ENCODE results near the gene LPO.

The LPO gene

DNA sequence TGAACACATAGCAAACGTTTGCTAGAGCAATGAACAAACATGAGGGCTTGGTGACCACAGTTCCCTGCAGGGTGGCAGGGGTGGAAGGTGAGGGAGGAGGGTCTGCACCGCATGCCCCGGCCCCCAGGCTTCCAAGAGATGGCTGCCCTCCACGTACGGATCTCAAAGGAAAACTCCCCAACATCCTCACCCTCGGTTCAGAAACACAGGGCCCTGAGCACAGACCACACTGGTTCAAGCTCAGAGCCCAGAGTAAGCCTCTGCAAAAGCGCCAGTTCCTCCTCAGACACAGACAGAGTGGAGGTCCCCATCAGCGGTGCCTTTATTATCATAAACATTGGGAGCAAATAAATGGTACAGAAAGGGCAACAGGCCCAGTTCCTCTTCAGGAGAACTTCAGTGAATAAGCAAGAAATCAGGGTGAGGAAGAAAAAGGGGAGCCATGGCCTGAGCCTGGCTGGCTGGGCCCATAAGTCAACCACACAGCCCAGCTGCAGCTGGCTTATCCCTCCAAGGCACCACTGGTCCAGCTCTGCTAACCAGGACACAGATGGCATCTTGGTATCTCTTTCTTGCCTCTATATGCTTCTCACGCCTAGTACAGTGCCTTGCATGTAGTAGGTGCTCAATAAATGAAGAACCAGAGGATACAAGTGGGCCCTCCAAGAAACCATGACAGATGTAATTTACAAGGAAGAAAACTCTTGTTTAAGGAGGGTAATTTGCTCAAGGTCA, 31.3 kb downstream of the LPO start:
- Histone ChIP-seq H3K9ac (ENCODE audit: low read length) (no peak overlapping the region), H3K4ac (ENCODE audit: low read depth, low read length) (no peak overlapping the region), H3K18ac (ENCODE audit: low read length) (no peak overlapping the region), H2AK5ac (ENCODE audit: low read length) (no peak overlapping the region), H3K4me1 (ENCODE audit: control insufficient read depth, low read depth, low read length) (no peaks in the 10 kb centered on the region), H3K27me3 (ENCODE audit: insufficient read depth, low read length, poor library complexity) (no peaks in the 10 kb centered on the region), H2BK15ac (replicated peaks; ENCODE audit: low read depth) (no peak overlapping the region), H3K4me2 (ENCODE audit: low read length) (no peak overlapping the region), H4K5ac (ENCODE audit: low read length) (no peak overlapping the region), H3K4me3 (ENCODE audit: low read length) (no peak overlapping the region), H3K27ac (ENCODE audit: low read depth, low read length) (no peak overlapping the region), H4K8ac (ENCODE audit: low read depth, low read length) (no peak overlapping the region), H3K56ac (ENCODE audit: low read length) (no peak overlapping the region), H2BK5ac (ENCODE audit: low read length) (no peak overlapping the region), H3K79me2 (ENCODE audit: control insufficient read depth, insufficient read depth, low read length) (no peaks in the 10 kb centered on the region), H3K36me3 (ENCODE audit: control insufficient read depth, insufficient read depth, low read length) (no peaks in the 10 kb centered on the region), H3K23ac (ENCODE audit: low read length) (no peak overlapping the region), H3K79me1 (ENCODE audit: low read length) (no peaks in the 10 kb centered on the region), H2BK120ac (ENCODE audit: low read depth, low read length) (no peak overlapping the region)
- DNase-seq = no peak
- no CpG with 5 or more reads among the region's 9 CpGs for WGBS (ENCODE audit: extremely low coverage, insufficient coverage, low lambda C conversion rate)

DNA sequence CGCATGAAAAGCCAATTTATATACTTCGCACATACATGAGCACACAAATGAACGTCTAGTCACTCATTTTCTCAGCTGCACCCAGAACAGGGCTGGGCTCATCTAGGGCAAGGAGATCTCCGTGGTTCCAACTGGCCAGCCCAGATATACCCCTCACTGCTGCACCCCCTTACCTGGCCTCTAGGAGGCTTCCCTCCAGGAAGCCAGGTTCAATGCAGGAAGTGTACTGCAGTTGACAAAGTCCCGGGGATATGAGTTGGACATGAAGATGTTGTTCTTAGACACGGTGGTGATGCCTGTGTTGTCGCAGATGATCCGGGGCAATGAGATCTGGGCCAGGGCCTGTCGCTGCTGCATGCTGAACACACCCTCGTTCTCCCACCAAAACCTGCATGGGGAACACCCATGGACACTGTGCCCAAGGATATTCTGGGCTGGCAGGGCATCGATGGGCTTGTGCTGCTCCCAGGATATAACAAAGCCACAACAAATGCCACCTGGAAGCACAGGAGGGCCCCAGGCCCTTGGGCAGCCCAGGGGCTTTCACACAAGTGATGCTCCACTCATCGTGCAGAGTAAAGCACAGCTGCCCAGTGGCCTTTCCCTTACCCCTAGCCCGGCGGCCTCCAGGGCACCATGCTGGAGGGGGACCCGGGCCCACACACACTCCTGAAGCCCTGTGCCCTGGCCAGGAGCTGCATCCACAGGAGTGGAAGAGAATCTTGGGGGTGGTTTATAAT, 32.3 kb downstream of the LPO start:
- no peak overlapping the region for H2AK5ac ChIP-seq (ENCODE audit: low read length)
- no peaks in the 10 kb centered on the region for H3K4me1 ChIP-seq (ENCODE audit: control insufficient read depth, low read depth, low read length)
- H3K56ac ChIP-seq (ENCODE audit: low read length) = no peak overlapping the region
- H3K36me3 ChIP-seq (ENCODE audit: control insufficient read depth, insufficient read depth, low read length) = no peaks in the 10 kb centered on the region
- H3K79me1 ChIP-seq (ENCODE audit: low read length) = no peaks in the 10 kb centered on the region
- no peak overlapping the region for H2BK5ac ChIP-seq (ENCODE audit: low read length)
- H3K27me3 ChIP-seq (ENCODE audit: insufficient read depth, low read length, poor library complexity) = no peaks in the 10 kb centered on the region
- no CpG with 5 or more reads among the region's 15 CpGs for WGBS (ENCODE audit: extremely low coverage, insufficient coverage, low lambda C conversion rate)
- no peak overlapping the region for H3K4ac ChIP-seq (ENCODE audit: low read depth, low read length)
- no peak overlapping the region for H3K4me2 ChIP-seq (ENCODE audit: low read length)
- no peak overlapping the region for H2BK120ac ChIP-seq (ENCODE audit: low read depth, low read length)
- no peak overlapping the region for H3K18ac ChIP-seq (ENCODE audit: low read length)
- no peak overlapping the region for H4K5ac ChIP-seq (ENCODE audit: low read length)
- H3K79me2 ChIP-seq (ENCODE audit: control insufficient read depth, insufficient read depth, low read length) = no peaks in the 10 kb centered on the region
- DNase-seq = peak; percentile 31
- H4K8ac ChIP-seq (ENCODE audit: low read depth, low read length) = no peak overlapping the region
- no peak overlapping the region for H3K27ac ChIP-seq (ENCODE audit: low read depth, low read length)
- no peak overlapping the region for H3K4me3 ChIP-seq (ENCODE audit: low read length)
- no peak overlapping the region for H3K9ac ChIP-seq (ENCODE audit: low read length)
- H3K23ac ChIP-seq (ENCODE audit: low read length) = no peak overlapping the region
- no peak overlapping the region for H2BK15ac ChIP-seq (replicated peaks; ENCODE audit: low read depth)

DNA sequence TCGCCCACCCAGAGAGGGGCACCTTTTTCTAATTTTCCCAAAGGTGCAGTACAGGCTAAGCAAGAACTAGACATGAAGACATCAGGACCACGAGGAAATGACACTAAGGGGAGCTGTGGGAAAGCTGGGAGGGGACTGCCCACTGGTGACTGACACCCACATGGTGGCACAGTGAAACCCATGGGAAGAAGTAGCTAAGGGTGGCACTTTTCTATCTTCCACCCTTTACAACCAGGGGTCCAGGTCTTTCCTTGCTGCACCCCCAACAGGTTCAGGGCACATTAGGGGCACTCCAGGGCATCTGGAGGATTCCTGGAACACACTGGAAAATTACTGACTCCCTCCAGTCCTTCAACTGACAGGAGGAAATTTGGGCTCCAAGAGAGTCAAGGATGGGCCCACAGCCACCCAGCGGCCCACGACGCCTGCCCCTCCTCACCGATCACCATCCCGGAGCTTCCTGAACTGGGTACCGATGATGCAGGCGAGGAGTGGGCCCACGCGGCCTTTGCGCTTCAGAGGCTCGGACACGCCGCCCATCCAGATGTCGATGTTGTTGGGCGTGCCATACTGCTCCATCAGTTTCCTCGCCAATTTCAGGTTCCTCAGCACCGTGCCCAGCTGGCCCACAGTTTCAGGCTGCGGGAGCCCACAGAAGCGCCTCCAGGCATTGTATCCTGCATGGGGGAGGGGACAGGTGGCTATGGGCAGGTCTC, 33.0 kb downstream of the LPO start:
- Histone ChIP-seq H3K4me1 (ENCODE audit: control insufficient read depth, low read depth, low read length) (no peaks in the 10 kb centered on the region), H2AK5ac (ENCODE audit: low read length) (no peak overlapping the region), H3K79me1 (ENCODE audit: low read length) (no peaks in the 10 kb centered on the region), H3K18ac (ENCODE audit: low read length) (no peak overlapping the region), H3K56ac (ENCODE audit: low read length) (no peak overlapping the region), H3K9ac (ENCODE audit: low read length) (no peak overlapping the region), H3K4me3 (ENCODE audit: low read length) (no peak overlapping the region), H2BK15ac (replicated peaks; ENCODE audit: low read depth) (no peak overlapping the region), H3K27ac (ENCODE audit: low read depth, low read length) (no peak overlapping the region), H3K4ac (ENCODE audit: low read depth, low read length) (no peak overlapping the region), H4K5ac (ENCODE audit: low read length) (no peak overlapping the region), H4K8ac (ENCODE audit: low read depth, low read length) (no peak overlapping the region), H3K4me2 (ENCODE audit: low read length) (no peak overlapping the region), H3K79me2 (ENCODE audit: control insufficient read depth, insufficient read depth, low read length) (no peaks in the 10 kb centered on the region), H2BK120ac (ENCODE audit: low read depth, low read length) (no peak overlapping the region), H3K23ac (ENCODE audit: low read length) (no peak overlapping the region), H3K27me3 (ENCODE audit: insufficient read depth, low read length, poor library complexity) (no peaks in the 10 kb centered on the region), H2BK5ac (ENCODE audit: low read length) (no peak overlapping the region), H3K36me3 (ENCODE audit: control insufficient read depth, insufficient read depth, low read length) (no peaks in the 10 kb centered on the region)
- no CpG with 5 or more reads among the region's 21 CpGs for WGBS (ENCODE audit: extremely low coverage, insufficient coverage, low lambda C conversion rate)
- DNase-seq = no peak

DNA sequence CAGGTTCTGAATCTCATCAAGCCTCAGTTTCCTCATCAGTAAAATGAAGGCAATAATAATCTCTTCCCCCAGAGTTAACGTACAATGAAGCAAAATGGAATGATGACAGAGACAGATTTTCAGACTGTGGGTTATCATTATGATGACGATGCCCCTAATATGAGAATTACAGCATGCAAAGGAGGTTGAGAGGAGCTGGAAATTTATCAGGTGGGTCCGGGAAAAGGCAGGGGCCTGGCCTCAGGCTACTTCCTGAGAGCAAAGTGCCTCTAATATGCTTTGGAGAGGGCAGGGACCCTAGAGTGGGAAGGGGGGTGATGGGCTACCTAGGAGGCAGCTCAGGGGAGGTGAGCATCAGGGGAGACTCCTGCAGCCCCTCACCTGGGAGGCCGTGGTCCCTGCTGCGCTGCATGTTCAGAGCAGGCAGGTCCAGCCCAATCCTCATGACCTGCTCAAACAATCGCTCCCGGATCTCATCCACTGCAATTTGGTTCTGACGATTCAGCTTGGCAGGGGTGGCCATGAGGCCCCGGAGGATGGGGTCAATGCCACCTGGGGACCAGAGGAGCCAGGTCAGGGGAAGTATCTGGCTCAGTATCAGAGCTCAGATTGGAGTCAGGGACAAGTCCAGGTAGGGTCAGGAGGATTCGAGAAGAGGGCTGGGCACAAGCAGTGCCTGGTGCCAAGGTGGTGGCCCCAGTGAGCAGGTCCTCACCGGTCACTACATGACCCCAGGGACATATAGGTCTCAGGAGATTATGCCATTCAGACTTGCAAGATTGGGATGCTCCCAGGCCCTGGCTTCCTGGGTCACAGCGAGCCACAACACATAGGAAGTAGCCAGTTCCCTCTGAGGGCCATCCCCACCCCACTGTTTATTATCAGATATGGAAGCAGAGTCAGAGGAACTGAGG, 34.2 kb downstream of the LPO start:
- DNase-seq = no peak
- no peak overlapping the region for H2BK15ac ChIP-seq (replicated peaks; ENCODE audit: low read depth)
- no peak overlapping the region for H3K56ac ChIP-seq (ENCODE audit: low read length)
- no peaks in the 10 kb centered on the region for H3K79me2 ChIP-seq (ENCODE audit: control insufficient read depth, insufficient read depth, low read length)
- H3K9ac ChIP-seq (ENCODE audit: low read length) = no peak overlapping the region
- no peak overlapping the region for H3K27ac ChIP-seq (ENCODE audit: low read depth, low read length)
- no peak overlapping the region for H2AK5ac ChIP-seq (ENCODE audit: low read length)
- H3K4me3 ChIP-seq (ENCODE audit: low read length) = no peak overlapping the region
- no peak overlapping the region for H3K23ac ChIP-seq (ENCODE audit: low read length)
- H3K4ac ChIP-seq (ENCODE audit: low read depth, low read length) = no peak overlapping the region
- H2BK120ac ChIP-seq (ENCODE audit: low read depth, low read length) = no peak overlapping the region
- H2BK5ac ChIP-seq (ENCODE audit: low read length) = no peak overlapping the region
- H4K8ac ChIP-seq (ENCODE audit: low read depth, low read length) = no peak overlapping the region
- H4K5ac ChIP-seq (ENCODE audit: low read length) = no peak overlapping the region
- no peaks in the 10 kb centered on the region for H3K79me1 ChIP-seq (ENCODE audit: low read length)
- no CpG with 5 or more reads among the region's 12 CpGs for WGBS (ENCODE audit: extremely low coverage, insufficient coverage, low lambda C conversion rate)
- H3K27me3 ChIP-seq (ENCODE audit: insufficient read depth, low read length, poor library complexity) = no peaks in the 10 kb centered on the region
- no peaks in the 10 kb centered on the region for H3K36me3 ChIP-seq (ENCODE audit: control insufficient read depth, insufficient read depth, low read length)
- H3K4me2 ChIP-seq (ENCODE audit: low read length) = no peak overlapping the region
- H3K18ac ChIP-seq (ENCODE audit: low read length) = no peak overlapping the region
- H3K4me1 ChIP-seq (ENCODE audit: control insufficient read depth, low read depth, low read length) = no peaks in the 10 kb centered on the region

DNA sequence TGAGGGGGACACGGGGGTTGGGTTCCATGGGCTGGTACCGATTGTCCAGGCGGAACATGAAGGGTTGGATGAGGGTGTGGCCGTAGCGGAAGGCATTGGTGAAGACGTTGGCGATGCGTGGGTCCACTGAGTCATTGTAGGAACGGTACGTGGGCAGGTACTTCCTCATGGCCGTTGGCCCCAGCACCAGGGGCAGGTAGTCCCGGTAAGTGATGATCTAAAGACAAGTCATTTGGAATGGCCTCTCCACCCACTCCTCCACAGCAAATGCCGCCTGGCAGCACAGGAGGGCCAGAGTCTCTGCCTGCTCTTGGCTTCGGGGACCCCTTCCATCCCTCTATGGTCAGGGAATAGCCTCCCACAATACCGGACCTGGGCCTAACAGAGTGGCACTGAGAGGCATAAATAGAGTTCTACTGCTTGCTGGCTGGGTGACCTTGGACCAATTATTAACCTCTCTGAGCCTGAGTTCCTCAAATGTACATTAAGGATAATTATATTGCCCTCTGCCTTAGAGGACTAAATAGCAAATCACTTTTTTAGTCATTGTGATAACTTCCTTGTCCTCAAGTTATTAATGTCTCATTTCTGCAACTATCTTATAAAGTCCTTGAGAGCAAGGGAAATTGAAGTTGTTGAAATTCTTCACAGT, 35.2 kb downstream of the LPO start:
- Histone ChIP-seq H4K8ac (ENCODE audit: low read depth, low read length) (no peak overlapping the region), H2BK15ac (replicated peaks; ENCODE audit: low read depth) (no peak overlapping the region), H2AK5ac (ENCODE audit: low read length) (no peak overlapping the region), H3K56ac (ENCODE audit: low read length) (no peak overlapping the region), H3K9ac (ENCODE audit: low read length) (no peak overlapping the region), H3K27me3 (ENCODE audit: insufficient read depth, low read length, poor library complexity) (no peaks in the 10 kb centered on the region), H4K5ac (ENCODE audit: low read length) (no peak overlapping the region), H2BK120ac (ENCODE audit: low read depth, low read length) (no peak overlapping the region), H2BK5ac (ENCODE audit: low read length) (no peak overlapping the region), H3K4ac (ENCODE audit: low read depth, low read length) (no peak overlapping the region), H3K79me2 (ENCODE audit: control insufficient read depth, insufficient read depth, low read length) (no peaks in the 10 kb centered on the region), H3K4me2 (ENCODE audit: low read length) (no peak overlapping the region), H3K27ac (ENCODE audit: low read depth, low read length) (no peak overlapping the region), H3K79me1 (ENCODE audit: low read length) (no peaks in the 10 kb centered on the region), H3K23ac (ENCODE audit: low read length) (no peak overlapping the region), H3K36me3 (ENCODE audit: control insufficient read depth, insufficient read depth, low read length) (no peaks in the 10 kb centered on the region), H3K18ac (ENCODE audit: low read length) (no peak overlapping the region), H3K4me1 (ENCODE audit: control insufficient read depth, low read depth, low read length) (no peaks in the 10 kb centered on the region), H3K4me3 (ENCODE audit: low read length) (no peak overlapping the region)
- WGBS (ENCODE audit: extremely low coverage, insufficient coverage, low lambda C conversion rate) = no CpG with 5 or more reads among the region's 15 CpGs
- DNase-seq = no peak
